Neural cell (in vitro differentiated cells): Measurements from ENCODE around the gene IGF2BP3. TPM values are rescaled to one million over a fixed set of nuclear protein-coding genes. Genes with fewer than 3 reads are reported as not detected.

Source experiments
- H2AFZ ChIP-seq: fragments of 200-600, 300-800 bp; sonication (generic), shearing (Covaris generic); 2 replicates; pipeline ENCODE4 v1.6.0; 2014; ENCODE audit warnings: low read depth, mild to moderate bottlenecking, antibody characterized with exemption, low read length, moderate library complexity
- H3F3A ChIP-seq: fragments of 200-600 bp; shearing (Covaris generic); 2 replicates; pipeline ENCODE4 v1.6.1; 2016; ENCODE audit warnings: mild to moderate bottlenecking, moderate library complexity, mixed read lengths, antibody characterized with exemption, low read length; ENCODE audit not compliant: insufficient read depth, poor library complexity, severe bottlenecking
- H3K27ac ChIP-seq: fragments of 200-600, 300-800 bp; sonication (generic), shearing (Covaris generic); 2 replicates; pipeline ENCODE4 v1.5.1; 2014; ENCODE audit warnings: mild to moderate bottlenecking, low read length, moderate library complexity
- H3K27me3 ChIP-seq: fragments of 300-800, 200-600 bp; sonication (generic), shearing (Covaris generic); 2 replicates; pipeline ENCODE4 v1.6.0; 2014; ENCODE audit warnings: mild to moderate bottlenecking, low read depth, low read length, moderate library complexity; ENCODE audit not compliant: insufficient read depth
- H3K36me3 ChIP-seq: fragments of 300-800, 200-600 bp; sonication (generic), shearing (Covaris generic); 2 replicates; pipeline ENCODE4 v1.5.1; 2014; ENCODE audit warnings: mild to moderate bottlenecking, antibody characterized with exemption, low read length, moderate library complexity; ENCODE audit not compliant: insufficient read depth
- H3K4me2 ChIP-seq: fragments of 300-800, 200-600 bp; sonication (generic), shearing (Covaris generic); 2 replicates; pipeline ENCODE4 v1.6.0; 2014; ENCODE audit warnings: mild to moderate bottlenecking, low read length
- H3K4me3 ChIP-seq: fragments of 300-800, 200-600 bp; sonication (generic), shearing (Covaris generic); 2 replicates; pipeline ENCODE4 v1.5.1; 2014; ENCODE audit warnings: mild to moderate bottlenecking, low read length, moderate library complexity
- H3K79me2 ChIP-seq: fragments of 200-600 bp; shearing (Covaris generic); replicated peaks from 2 replicates; pipeline ENCODE4 v1.6.0; 2014; ENCODE audit warnings: mild to moderate bottlenecking, low read length, moderate library complexity; ENCODE audit not compliant: insufficient read depth
- H3K9ac ChIP-seq: fragments of 300-800, 200-600 bp; sonication (generic), shearing (Covaris generic); 2 replicates; pipeline ENCODE4 v1.6.1; 2016; ENCODE audit warnings: mild to moderate bottlenecking, low read length, mixed read lengths
- H3K9me2 ChIP-seq: fragments of 200-600 bp; shearing (Covaris generic); 2 replicates; pipeline ENCODE4 v1.6.1; 2016; ENCODE audit warnings: mild to moderate bottlenecking, low read length, mixed read lengths; ENCODE audit not compliant: insufficient read depth
- H3K9me3 ChIP-seq: fragments of 200-600, 300-800 bp; sonication (generic), shearing (Covaris generic); 2 replicates; pipeline ENCODE4 v1.6.1; 2016; ENCODE audit warnings: mild to moderate bottlenecking, mixed run types, low read length, moderate library complexity, mixed read lengths
- H4K20me1 ChIP-seq: fragments of 200-600 bp; shearing (Covaris generic); 2 replicates; pipeline ENCODE4 v1.6.1; 2016; ENCODE audit warnings: mild to moderate bottlenecking, mixed run types; ENCODE audit not compliant: insufficient read depth
- CTCF ChIP-seq: fragments of 450-650 bp; IDR thresholded peaks from 2 replicates; pipeline ENCODE4 v1.5.1; 2014; ENCODE audit warnings: antibody characterized with exemption, mild to moderate bottlenecking, moderate library complexity; ENCODE audit not compliant: poor library complexity, severe bottlenecking
- EP300 ChIP-seq: fragments of 450-650 bp; conservative IDR thresholded peaks from 2 replicates; pipeline ENCODE4 v1.6.1; 2014; ENCODE audit warnings: antibody characterized with exemption, mild to moderate bottlenecking, moderate library complexity; ENCODE audit not compliant: poor library complexity, severe bottlenecking
- EZH2 ChIP-seq: fragments of 200-600, 300-800 bp; shearing (Covaris generic), sonication (generic); IDR thresholded peaks from 2 replicates; pipeline ENCODE4 v1.6.1; 2014; ENCODE audit warnings: antibody characterized with exemption, low read length, borderline replicate concordance, mild to moderate bottlenecking; ENCODE audit not compliant: insufficient read depth, poor library complexity, severe bottlenecking
- MXI1 ChIP-seq: fragments of 450-650 bp; conservative IDR thresholded peaks from 2 replicates; pipeline ENCODE4 v1.6.1; 2014; ENCODE audit warnings: antibody characterized with exemption, mild to moderate bottlenecking; ENCODE audit not compliant: poor library complexity, severe bottlenecking
- POLR2AphosphoS5 ChIP-seq: IDR thresholded peaks from 2 replicates; pipeline ENCODE4 v1.6.1; 2012
- RAD21 ChIP-seq: fragments of 450-650 bp; conservative IDR thresholded peaks from 2 replicates; pipeline ENCODE4 v1.6.1; 2014; ENCODE audit warnings: antibody characterized with exemption, mild to moderate bottlenecking, moderate library complexity
- REST ChIP-seq: IDR thresholded peaks from 2 replicates; pipeline ENCODE4 v1.6.1; 2012; ENCODE audit warnings: borderline replicate concordance
- SMC3 ChIP-seq: fragments of 450-650 bp; conservative IDR thresholded peaks from 2 replicates; pipeline ENCODE4 v1.6.1; 2014; ENCODE audit warnings: antibody characterized with exemption, mild to moderate bottlenecking, moderate library complexity; ENCODE audit not compliant: poor library complexity
- TAF1 ChIP-seq: IDR thresholded peaks from 2 replicates; pipeline ENCODE4 v1.6.1; 2012; ENCODE audit warnings: low read depth
- polyA plus RNA-seq: library from polyadenylated mRNA; depleted of rRNA; stranded (reverse); fragments of >200 nt; gene quantifications from 2 replicates; pipeline ENCODE4 v1.2.3, GENCODE V29; 2014

IGF2BP3 gene
- polyA plus RNA-seq, 1 donor from 2014 or later, result 29.6 TPM

- H3K27ac ChIP-seq, result no peak overlapping the region
- no peak overlapping the region for H3K4me3 ChIP-seq
- H3K9me2 ChIP-seq, result no peaks in the 10 kb centered on the region
- no peaks in the 10 kb centered on the region for H3K27me3 ChIP-seq
- H4K20me1 ChIP-seq, result peaks cover 4% of the 10 kb centered on the region
- no peaks in the 10 kb centered on the region for H3F3A ChIP-seq
- no peaks in the 10 kb centered on the region for H3K36me3 ChIP-seq
- H3K79me2 ChIP-seq, result peaks cover 99% of the 10 kb centered on the region
- H3K9me3 ChIP-seq, result no peaks in the 10 kb centered on the region
- H3K4me2 ChIP-seq, result no peak overlapping the region
- no peak overlapping the region for H2AFZ ChIP-seq
- no peak for TF ChIP-seq POLR2AphosphoS5
- TF ChIP-seq SMC3, result peak; percentile 50
- TF ChIP-seq RAD21, result peak; percentile 45
- peak; percentile 43 for TF ChIP-seq CTCF
- no peak for TF ChIP-seq TAF1
- no peak for TF ChIP-seq EP300
- TF ChIP-seq EZH2, result no peak
- no peak for TF ChIP-seq MXI1
- no peak overlapping the region for H3K9ac ChIP-seq
Observed at GRCh38 chr7:23462846-23463245, 7.4 kb downstream of the IGF2BP3 start.

- no peak overlapping the region for H3K27ac ChIP-seq
- no peak for TF ChIP-seq POLR2AphosphoS5
- TF ChIP-seq REST, result no peak
- no peak for TF ChIP-seq EP300
- TF ChIP-seq SMC3, result no peak
- TF ChIP-seq RAD21, result no peak
- TF ChIP-seq CTCF, result no peak
- peaks cover 98% of the 10 kb centered on the region for H3K79me2 ChIP-seq
- no peaks in the 10 kb centered on the region for H3K9me3 ChIP-seq
- no peaks in the 10 kb centered on the region for H4K20me1 ChIP-seq
- no peak overlapping the region for H3K4me2 ChIP-seq
- no peaks in the 10 kb centered on the region for H3K36me3 ChIP-seq
- no peaks in the 10 kb centered on the region for H3F3A ChIP-seq
- no peak overlapping the region for H3K9ac ChIP-seq
- H3K4me3 ChIP-seq, result no peak overlapping the region
- H3K27me3 ChIP-seq, result no peaks in the 10 kb centered on the region
- no peak overlapping the region for H2AFZ ChIP-seq
- H3K9me2 ChIP-seq, result no peaks in the 10 kb centered on the region
Observed at GRCh38 chr7:23458044-23458443, 12.2 kb downstream of the IGF2BP3 start.
